H1 (cell line): ENCODE results near the gene SFTPB. TPM values are rescaled to one million over a fixed set of nuclear protein-coding genes. Genes with fewer than 3 reads are reported as not detected.

Experiments used
- CTCF ChIA-PET: fragments of 300-600 bp; sonication (Branson Sonifier 250); formaldehyde crosslinking; loops from one replicate; lab custom pipeline; 2021; ENCODE audit not compliant: partially characterized antibody; lab: Charles Lee
- POLR2A ChIA-PET: fragments of 300-600 bp; sonication (Branson Sonifier 250); formaldehyde crosslinking; loops from one replicate; lab custom pipeline; 2021; ENCODE audit warnings: inconsistent platforms; ENCODE audit not compliant: partially characterized antibody; lab: Charles Lee
- DNase-seq, 2 experiments: peaks; one replicate each; pipeline versions ENCODE4 v3.0.0 to v3.0.0-alpha.2; 2010 to 2022; ENCODE audit warnings: low spot score in 2 of 2, low read depth in 1 of 2, mixed read lengths in 1 of 2
- FAIRE-seq: peaks from 2 replicates; lab custom pipeline; 2011; peaks lifted over from hg19 to GRCh38; lab: Jason Lieb, UNC
- H2AFZ ChIP-seq: 2 replicates; pipeline ENCODE4 v1.8.1; 2012; ENCODE audit warnings: low read length, inconsistent platforms
- H2AK5ac ChIP-seq: 2 replicates; pipeline ENCODE4 v1.6.1; 2013; ENCODE audit warnings: low read depth, low read length
- H2BK120ac ChIP-seq: replicated peaks from 2 replicates; pipeline ENCODE3; 2013; ENCODE audit warnings: low read depth, low read length, inconsistent platforms
- H2BK12ac ChIP-seq: 2 replicates; pipeline ENCODE4 v1.6.1; 2013; ENCODE audit warnings: low read depth, low read length
- H2BK15ac ChIP-seq: 2 replicates; pipeline ENCODE4 v1.6.1; 2013; ENCODE audit warnings: low read length
- H2BK20ac ChIP-seq: 2 replicates; pipeline ENCODE4 v1.6.1; 2013; ENCODE audit warnings: low read length
- H2BK5ac ChIP-seq: 2 replicates; pipeline ENCODE4 v1.6.1; 2013; ENCODE audit warnings: low read depth, low read length
- H3K14ac ChIP-seq: 2 replicates; pipeline ENCODE4 v1.6.1; 2013; ENCODE audit warnings: inconsistent platforms; ENCODE audit not compliant: insufficient read length
- H3K18ac ChIP-seq: 2 replicates; pipeline ENCODE4 v1.6.1; 2013; ENCODE audit warnings: low read length; ENCODE audit errors: extremely low read depth
- H3K23ac ChIP-seq: 2 replicates; pipeline ENCODE4 v1.6.1; 2013; ENCODE audit warnings: inconsistent platforms; ENCODE audit not compliant: insufficient read length
- H3K23me2 ChIP-seq: 2 replicates; pipeline ENCODE4 v1.6.1; 2013; ENCODE audit warnings: low read depth, low read length
- H3K27ac ChIP-seq: 2 replicates; pipeline ENCODE4 v1.6.1; 2011; ENCODE audit warnings: low read depth, low read length, inconsistent platforms
- H3K27me3 ChIP-seq, 4 experiments: replicated peaks in 1 of 4; 1 replicate in 1 of 4; 2 replicates in 3 of 4; pipeline versions ENCODE4 v1.6.1 to v1.8.1; 2011 to 2013; ENCODE audit warnings: low read length in 3 of 4, mild to moderate bottlenecking in 3 of 4, inconsistent platforms in 2 of 4, mixed read lengths in 2 of 4, moderate library complexity in 1 of 4; ENCODE audit not compliant: control insufficient read depth in 3 of 4, insufficient read depth in 3 of 4; ENCODE audit errors: extremely low read depth in 1 of 4
- H3K36me3 ChIP-seq, 4 experiments: 2 replicates each; pipeline versions ENCODE4 v1.6.1 to v1.8.1; 2011 to 2013; ENCODE audit warnings: mild to moderate bottlenecking in 4 of 4, low read length in 3 of 4, moderate library complexity in 2 of 4, control low read depth in 1 of 4, inconsistent platforms in 1 of 4; ENCODE audit not compliant: insufficient read depth in 4 of 4, control insufficient read depth in 2 of 4
- H3K4ac ChIP-seq: replicated peaks from 2 replicates; pipeline ENCODE3; 2013; ENCODE audit warnings: low read length, low read depth, mixed read lengths, inconsistent platforms; ENCODE audit not compliant: insufficient read length
- H3K4me1 ChIP-seq, 4 experiments: replicated peaks in 1 of 4; 1 replicate in 1 of 4; 2 replicates in 3 of 4; pipeline versions ENCODE4 v1.6.1 to v1.8.1; 2011 to 2013; ENCODE audit warnings: low read length in 3 of 4, inconsistent platforms in 2 of 4, mixed read lengths in 1 of 4; ENCODE audit not compliant: insufficient read depth in 4 of 4, control insufficient read depth in 3 of 4
- H3K4me2 ChIP-seq, 2 experiments: 2 replicates each; pipeline versions ENCODE4 v1.6.1 to v1.8.1; 2011 to 2013; ENCODE audit warnings: low read depth in 2 of 2, low read length in 2 of 2, control low read depth in 1 of 2, inconsistent platforms in 1 of 2, mild to moderate bottlenecking in 1 of 2; ENCODE audit not compliant: insufficient read depth in 1 of 2
- H3K4me3 ChIP-seq, 4 experiments: fragments of 200-600, 300-600 bp in 1 of 4; sonication (generic), shearing (Covaris generic), sonication (Bioruptor Twin) in 1 of 4; 2 replicates each; pipeline versions ENCODE4 v1.5.1 to v1.8.1; 2011 to 2016; ENCODE audit warnings: low read length in 4 of 4, low read depth in 3 of 4, control low read depth in 2 of 4, inconsistent platforms in 2 of 4, mild to moderate bottlenecking in 2 of 4, mixed read lengths in 1 of 4, moderate library complexity in 1 of 4; ENCODE audit not compliant: insufficient read depth in 2 of 4; ENCODE audit errors: extremely low read depth in 1 of 4
- H3K56ac ChIP-seq: replicated peaks from 2 replicates; pipeline ENCODE3; 2013; ENCODE audit warnings: low read depth, mild to moderate bottlenecking, mixed read lengths, low read length, inconsistent platforms; ENCODE audit not compliant: insufficient read length
- H3K79me1 ChIP-seq: 2 replicates; pipeline ENCODE4 v1.6.1; 2013; ENCODE audit warnings: low read depth, low read length, control low read depth
- H3K79me2 ChIP-seq, 2 experiments: 2 replicates each; pipeline versions ENCODE4 v1.6.1 to v1.8.1; 2012 to 2013; ENCODE audit warnings: low read length in 2 of 2, mild to moderate bottlenecking in 2 of 2, inconsistent platforms in 1 of 2; ENCODE audit not compliant: insufficient read depth in 2 of 2, control insufficient read depth in 1 of 2
- H3K9ac ChIP-seq, 4 experiments: replicated peaks in 1 of 4; 1 replicate in 1 of 4; 2 replicates in 3 of 4; pipeline versions ENCODE4 v1.6.1 to v1.8.1; 2011 to 2013; ENCODE audit warnings: low read depth in 3 of 4, low read length in 3 of 4, control low read depth in 2 of 4, mild to moderate bottlenecking in 2 of 4, moderate library complexity in 2 of 4, inconsistent platforms in 1 of 4; ENCODE audit errors: extremely low read depth in 1 of 4
- H3K9me3 ChIP-seq, 2 experiments: 2 replicates each; pipeline versions ENCODE4 v1.6.1 to v1.8.1; 2012 to 2013; ENCODE audit warnings: mild to moderate bottlenecking in 2 of 2, moderate library complexity in 2 of 2, control low read depth in 1 of 2, inconsistent platforms in 1 of 2, low read depth in 1 of 2, low read length in 1 of 2, mixed read lengths in 1 of 2; ENCODE audit not compliant: insufficient read depth in 2 of 2
- H4K20me1 ChIP-seq, 2 experiments: replicated peaks in 1 of 2; 2 replicates each; pipeline versions ENCODE3 to v1.8.1; 2011 to 2013; ENCODE audit warnings: inconsistent platforms in 2 of 2, low read length in 2 of 2, mild to moderate bottlenecking in 1 of 2; ENCODE audit not compliant: insufficient read depth in 2 of 2, control insufficient read depth in 1 of 2
- H4K5ac ChIP-seq: 2 replicates; pipeline ENCODE4 v1.6.1; 2013; ENCODE audit warnings: low read length, low read depth, mixed read lengths, inconsistent platforms; ENCODE audit not compliant: insufficient read length
- H4K8ac ChIP-seq: 2 replicates; pipeline ENCODE4 v1.8.0; 2013; ENCODE audit warnings: mild to moderate bottlenecking, moderate library complexity, low read length, inconsistent platforms; ENCODE audit not compliant: insufficient read depth; ENCODE audit errors: extremely low read depth
- H4K91ac ChIP-seq: replicated peaks from 2 replicates; pipeline ENCODE3; 2013; ENCODE audit warnings: low read length, mixed read lengths, inconsistent platforms; ENCODE audit not compliant: insufficient read length
- CBX5 ChIP-seq: fragments of 300-800, 300-1000 bp; sonication (generic); IDR thresholded peaks from 2 replicates; pipeline ENCODE4 v1.7.1; 2016; ENCODE audit warnings: antibody characterized with exemption, low read length, low read depth
- CBX8 ChIP-seq: fragments of 300-800, 300-1000 bp; sonication (generic); IDR thresholded peaks from 2 replicates; pipeline ENCODE4 v1.7.1; 2016; ENCODE audit warnings: low read depth, low read length, borderline replicate concordance
- CEBPB ChIP-seq: IDR thresholded peaks from 2 replicates; pipeline ENCODE4 v1.6.1; 2012; ENCODE audit warnings: low read depth, low read length
- GABPA ChIP-seq: IDR thresholded peaks from 2 replicates; pipeline ENCODE4 v1.6.1; 2011; ENCODE audit warnings: mild to moderate bottlenecking, low read length, moderate library complexity, borderline replicate concordance; ENCODE audit not compliant: insufficient read depth
- PHF8 ChIP-seq: fragments of 200-600 bp; sonication (generic); conservative IDR thresholded peaks from 2 replicates; pipeline ENCODE4 v1.7.1; 2012; ENCODE audit warnings: low read depth, mild to moderate bottlenecking, inconsistent platforms, low read length, moderate library complexity
- POLR2A ChIP-seq, 2 experiments: IDR thresholded peaks; 1 replicate in 1 of 2; 2 replicates in 1 of 2; pipeline ENCODE4 v1.6.1; 2011; ENCODE audit warnings: low read depth in 2 of 2, low read length in 2 of 2, mild to moderate bottlenecking in 2 of 2; ENCODE audit errors: control extremely low read depth in 1 of 2
- POLR2AphosphoS5 ChIP-seq: IDR thresholded peaks from 2 replicates; pipeline ENCODE4 v1.6.1; 2011; ENCODE audit warnings: low read depth, low read length
- RAD21 ChIP-seq, 2 experiments: IDR thresholded peaks in 1 of 2; conservative IDR thresholded peaks in 1 of 2; 2 replicates each; pipeline ENCODE4 v1.6.1; 2011; ENCODE audit warnings: low read depth in 2 of 2, low read length in 2 of 2, improper control_type of control experiment in 1 of 2, inconsistent platforms in 1 of 2, mild to moderate bottlenecking in 1 of 2, moderate library complexity in 1 of 2
- RBBP5 ChIP-seq: IDR thresholded peaks from 2 replicates; pipeline ENCODE4 v1.7.1; 2012; ENCODE audit warnings: low read depth, mild to moderate bottlenecking, inconsistent platforms, low read length, moderate library complexity, borderline replicate concordance
- SAP30 ChIP-seq: fragments of 300-600 bp; sonication (generic); IDR thresholded peaks from 2 replicates; pipeline ENCODE4 v1.7.1; 2012; ENCODE audit warnings: low read length, moderate library complexity, mild to moderate bottlenecking, inconsistent platforms; ENCODE audit not compliant: insufficient read depth, insufficient replicate concordance
- TAF7 ChIP-seq: optimal IDR thresholded peaks from 2 replicates; pipeline ENCODE3; 2011; ENCODE audit warnings: low read depth, mild to moderate bottlenecking, inconsistent platforms, low read length, moderate library complexity, borderline replicate concordance
- WGBS, 2 experiments: shearing (Covaris generic) in 1 of 2; methylation state at CpG; one replicate each; pipeline versions ENCODE4 v1.1.6 to v1.1.7; 2013 to 2015; ENCODE audit warnings: low lambda C conversion rate in 2 of 2, mixed read lengths in 2 of 2, inconsistent platforms in 1 of 2, low coverage in 1 of 2, missing lambda C conversion rate in 1 of 2; ENCODE audit not compliant: insufficient replicate concordance in 2 of 2, insufficient coverage in 1 of 2, insufficient read length in 1 of 2; ENCODE audit errors: extremely low coverage in 1 of 2, missing lambda C conversion rate in 1 of 2; 5-methylcytosine and 5-hydroxymethylcytosine counted together
- polyA plus RNA-seq, 7 experiments: library from polyadenylated mRNA; depleted of rRNA in 3 of 7; stranded (reverse) in 5 of 7; unstranded in 2 of 7; fragments of >200 nt in 5 of 7; fragments of 200-250 nt in 2 of 7; gene quantifications; 1 replicate in 5 of 7; 2 replicates in 1 of 7; 4 replicates in 1 of 7; pipeline versions ENCODE4 v1.2.1 to v1.2.3, GENCODE V29; 2011 to 2013; ENCODE audit warnings: missing spikeins in 2 of 7, mixed read lengths in 2 of 7
- total RNA-seq: library from RNA; stranded (reverse); fragmentation: NEBNext Ultra II Directional; extraction: Animal tissue kit (Norgen Biotek cat#: 25700); gene quantifications from 2 replicates; pipeline ENCODE4 v1.2.1, GENCODE V29; 2021
- TF ChIP-seq, protein P1 (sequence below): IDR thresholded peaks from 2 replicates; pipeline ENCODE4 v1.6.1; 2012; ENCODE audit warnings: inconsistent platforms

Gene SFTPB
- total and polyA plus RNA-seq, 2 of the 8 experiments (the other 6 are each of a cell fraction or from before 2014, with no cell fraction given) = not detected

DNA sequence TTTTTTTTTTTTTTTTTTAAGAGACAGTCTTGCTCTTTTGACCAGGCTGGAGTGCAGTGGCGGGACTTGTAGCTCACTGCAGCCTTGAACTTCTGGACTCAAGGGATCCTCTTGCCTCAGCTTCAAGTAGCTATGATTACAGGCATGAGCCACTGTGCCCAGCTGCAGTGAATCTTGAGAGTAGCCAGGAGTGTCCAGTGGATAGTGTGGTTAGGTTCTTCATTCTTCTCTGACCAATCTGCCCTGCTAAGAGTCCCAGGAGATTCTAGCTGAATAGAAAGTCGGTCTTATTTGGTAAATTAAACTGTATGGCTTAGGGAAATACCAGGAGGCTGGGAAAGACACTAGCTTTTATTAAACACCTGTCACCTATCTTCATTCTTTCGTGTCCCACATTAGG lies 36.7 kb downstream of the SFTPB start:
- Histone ChIP-seq H2AFZ (no peak overlapping the region), H2BK5ac (no peak overlapping the region), H3K56ac (no peak overlapping the region), H3K27me3 (no peaks in the 10 kb centered on the region), H3K14ac (no peak overlapping the region), H3K9me3 (no peaks in the 10 kb centered on the region), H3K23ac (no peak overlapping the region), H3K79me2 (no peaks in the 10 kb centered on the region; a peak in 1 of 4 replicates), H3K4me1 (no peaks in the 10 kb centered on the region), H2AK5ac (no peak overlapping the region), H4K5ac (no peak overlapping the region), H2BK20ac (no peak overlapping the region), H3K23me2 (no peaks in the 10 kb centered on the region), H4K91ac (no peak overlapping the region), H2BK12ac (no peak overlapping the region), H3K36me3 (peaks cover 14 to 79% (median 53%) of the 10 kb centered on the region in 4 experiments), H2BK15ac (no peak overlapping the region), H3K27ac (no peak overlapping the region), H3K79me1 (0 out of 2 replicates have a peak, but pooled peaks cover 3% of the 10 kb centered on the region), H4K20me1 (peaks cover 5 to 9% of the 10 kb centered on the region in 2 experiments), H3K4ac (no peak overlapping the region), H3K4me2 (no peak overlapping the region), H3K9ac (no peak overlapping the region), H3K18ac (no peak overlapping the region), H2BK120ac (no peak overlapping the region), H4K8ac (no peak overlapping the region), H3K4me3 (no peak overlapping the region)
- ChIA-PET POLR2A (interaction anchor here (0.9 to 4.0 kb wide), 5 partner anchors 10 to 27 kb away, joined by 3 to 30 read pairs (median 3); partner anchors contain the start of genes C2orf68 and USP39), CTCF (interaction anchor here (0.9 to 1.3 kb wide), 3 partner anchors 16 to 47 kb away, joined by 3 to 4 read pairs (median 3); no protein-coding TSS in a partner anchor)
- no peak for TF ChIP-seq RAD21 (IDR thresholded peaks at IDR 0.05 in 1 of 2, conservative IDR thresholded peaks at IDR 0.05 in 1 of 2; ENCODE audit: low read depth in 2 of 2, low read length in 2 of 2)
- TF ChIP-seq CBX5 = no peak
- TF ChIP-seq POLR2A (IDR thresholded peaks at IDR 0.05; ENCODE audit: control extremely low read depth in 1 of 2, low read depth in 2 of 2, low read length in 2 of 2) = no peak
- TF ChIP-seq POLR2AphosphoS5 = no peak
- TF ChIP-seq CEBPB = no peak
- no peak for TF ChIP-seq PHF8
- no peak for TF ChIP-seq SAP30
- TF ChIP-seq, protein P1, sequence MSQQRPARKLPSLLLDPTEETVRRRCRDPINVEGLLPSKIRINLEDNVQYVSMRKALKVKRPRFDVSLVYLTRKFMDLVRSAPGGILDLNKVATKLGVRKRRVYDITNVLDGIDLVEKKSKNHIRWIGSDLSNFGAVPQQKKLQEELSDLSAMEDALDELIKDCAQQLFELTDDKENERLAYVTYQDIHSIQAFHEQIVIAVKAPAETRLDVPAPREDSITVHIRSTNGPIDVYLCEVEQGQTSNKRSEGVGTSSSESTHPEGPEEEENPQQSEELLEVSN = no peak
- no peak for TF ChIP-seq TAF7
- no peak for TF ChIP-seq RBBP5
- TF ChIP-seq GABPA = no peak
- TF ChIP-seq CBX8 = no peak
- FAIRE-seq (no peak), DNase-seq (no peak)
- WGBS, 2 experiments = 96% methylated on average over 3 of the region's 3 CpGs; no CpG with 5 or more reads in 1 of the 2 experiments
